ENCODE data around the gene NOLC1.
A peak's percentile ranks its signal among the peaks of the same experiment; 100 is the strongest.

The NOLC1 gene

GRCh38 chr10:102118867-102119266, 33.3 kb upstream of the NOLC1 start:
- Mint-ChIP-seq H3K4me1 (peaks cover 62% of the 10 kb centered on the region), H3K27ac (peak overlapping the region; percentile 94), H3K9me3 (no peaks in the 10 kb centered on the region), H3K36me3 (peaks cover 25% of the 10 kb centered on the region), H3K4me3 (peak overlapping the region; percentile 81)
- DNase-seq (ENCODE audit: low spot score in 2 of 2) (no peak), ATAC-seq (no peak)

GRCh38 chr10:102119417-102120141, 32.6 kb upstream of the NOLC1 start:
- H3K36me3 Mint-ChIP-seq, result peaks cover 22% of the 10 kb centered on the region
- peaks cover 62% of the 10 kb centered on the region for H3K4me1 Mint-ChIP-seq
- H3K9me3 Mint-ChIP-seq, result no peaks in the 10 kb centered on the region
- peak in 1 of 2 donors; percentile 83 for DNase-seq (ENCODE audit: low spot score in 2 of 2)
- H3K27ac Mint-ChIP-seq, result peak overlapping the region; percentile 94
- H3K4me3 Mint-ChIP-seq, result peak overlapping the region; percentile 81
- ATAC-seq, result peak; percentile 25

- Mint-ChIP-seq H3K4me3 (peak within 1 kb of the TSS; percentile 81), H3K36me3 (peaks cover 22% of the 10 kb centered on the region), H3K4me1 (peaks cover 55% of the 10 kb centered on the region), H3K27ac (peak within 1 kb of the TSS; percentile 94), H3K9me3 (no peaks in the 10 kb centered on the region)
- peak; percentile 69 for ATAC-seq
- peak; percentile 59 to 85 for DNase-seq (ENCODE audit: low spot score in 2 of 2)
Measured at GRCh38 chr10:102120142-102120990, 31.8 kb upstream of the NOLC1 start, which contains the start of gene LDB1. TSS of gene LDB1 (minus strand) at chr10:102120368. CDS start at chr10:102120110, 258 bp downstream.

- H3K4me1 Mint-ChIP-seq, result peaks cover 47% of the 10 kb centered on the region
- H3K4me3 Mint-ChIP-seq, result peak overlapping the region; percentile 81
- ATAC-seq, result no peak
- peaks cover 22% of the 10 kb centered on the region for H3K36me3 Mint-ChIP-seq
- DNase-seq (ENCODE audit: low spot score in 2 of 2), result peak in 1 of 2 donors; percentile 61
- no peaks in the 10 kb centered on the region for H3K9me3 Mint-ChIP-seq
- peak overlapping the region; percentile 94 for H3K27ac Mint-ChIP-seq
Measured at GRCh38 chr10:102120991-102121738, 31.0 kb upstream of the NOLC1 start.

- peak overlapping the region; percentile 94 for H3K27ac Mint-ChIP-seq
- no peaks in the 10 kb centered on the region for H3K9me3 Mint-ChIP-seq
- peaks cover 22% of the 10 kb centered on the region for H3K36me3 Mint-ChIP-seq
- ATAC-seq, result no peak
- H3K4me3 Mint-ChIP-seq, result peak overlapping the region; percentile 81
- no peak for DNase-seq (ENCODE audit: low spot score in 2 of 2)
- H3K4me1 Mint-ChIP-seq, result peaks cover 40% of the 10 kb centered on the region
Measured at GRCh38 chr10:102121739-102122372, 30.3 kb upstream of the NOLC1 start.

- Mint-ChIP-seq H3K27ac (no peak overlapping the region), H3K4me3 (no peak overlapping the region), H3K4me1 (peaks cover 34% of the 10 kb centered on the region), H3K9me3 (no peaks in the 10 kb centered on the region), H3K36me3 (peaks cover 19% of the 10 kb centered on the region)
- no peak for ATAC-seq
- DNase-seq (ENCODE audit: low spot score in 2 of 2), result no peak
Measured at GRCh38 chr10:102122450-102122849, 29.7 kb upstream of the NOLC1 start.

- no peak for ATAC-seq
- Mint-ChIP-seq H3K4me3 (no peak overlapping the region), H3K4me1 (peaks cover 26% of the 10 kb centered on the region), H3K27ac (no peak overlapping the region), H3K9me3 (no peaks in the 10 kb centered on the region), H3K36me3 (peaks cover 11% of the 10 kb centered on the region)
- no peak for DNase-seq (ENCODE audit: low spot score in 2 of 2)
Measured at GRCh38 chr10:102123223-102123622, 29.0 kb upstream of the NOLC1 start.

- H3K27ac Mint-ChIP-seq, result peak overlapping the region; percentile 99
- ATAC-seq (no peak), DNase-seq (ENCODE audit: low spot score in 2 of 2) (no peak)
- peak overlapping the region; percentile 95 for H3K4me3 Mint-ChIP-seq
- H3K36me3 Mint-ChIP-seq, result peaks cover 40% of the 10 kb centered on the region
- H3K4me1 Mint-ChIP-seq, result peaks cover 38% of the 10 kb centered on the region
- H3K9me3 Mint-ChIP-seq, result no peaks in the 10 kb centered on the region
Measured at GRCh38 chr10:102131286-102132170, 20.7 kb upstream of the NOLC1 start.

- Mint-ChIP-seq H3K27ac (peak overlapping the region; percentile 99), H3K4me1 (peaks cover 38% of the 10 kb centered on the region), H3K36me3 (peaks cover 47% of the 10 kb centered on the region), H3K9me3 (no peaks in the 10 kb centered on the region), H3K4me3 (peak overlapping the region; percentile 95)
- no peak for DNase-seq (ENCODE audit: low spot score in 2 of 2)
- no peak for ATAC-seq
Measured at GRCh38 chr10:102132193-102132562, 20.0 kb upstream of the NOLC1 start.

GRCh38 chr10:102132563-102133372, 19.4 kb upstream of the NOLC1 start, which contains the start of gene PPRC1:
TSS of gene PPRC1 (plus strand) at chr10:102133040. CDS start at chr10:102133069, 29 bp downstream.
- ATAC-seq (peak; percentile 96), DNase-seq (ENCODE audit: low spot score in 2 of 2) (peak; percentile 89 to 97)
- no peaks in the 10 kb centered on the region for H3K9me3 Mint-ChIP-seq
- H3K4me1 Mint-ChIP-seq, result peaks cover 43% of the 10 kb centered on the region
- peak within 1 kb of the TSS; percentile 95 for H3K4me3 Mint-ChIP-seq
- H3K27ac Mint-ChIP-seq, result peak within 1 kb of the TSS; percentile 99
- peaks cover 53% of the 10 kb centered on the region for H3K36me3 Mint-ChIP-seq

- ATAC-seq (peak; percentile 62), DNase-seq (ENCODE audit: low spot score in 2 of 2) (peak; percentile 45 to 81)
- H3K36me3 Mint-ChIP-seq, result peaks cover 61% of the 10 kb centered on the region
- peaks cover 43% of the 10 kb centered on the region for H3K4me1 Mint-ChIP-seq
- H3K4me3 Mint-ChIP-seq, result peak overlapping the region; percentile 95
- no peaks in the 10 kb centered on the region for H3K9me3 Mint-ChIP-seq
- H3K27ac Mint-ChIP-seq, result peak overlapping the region; percentile 99
Measured at GRCh38 chr10:102133373-102134195, 18.6 kb upstream of the NOLC1 start.

GRCh38 chr10:102134416-102134815, 17.8 kb upstream of the NOLC1 start:
- no peaks in the 10 kb centered on the region for H3K9me3 Mint-ChIP-seq
- no peak for DNase-seq (ENCODE audit: low spot score in 2 of 2)
- H3K36me3 Mint-ChIP-seq, result peaks cover 69% of the 10 kb centered on the region
- peak overlapping the region; percentile 99 for H3K27ac Mint-ChIP-seq
- no peak for ATAC-seq
- peaks cover 49% of the 10 kb centered on the region for H3K4me1 Mint-ChIP-seq
- peak overlapping the region; percentile 95 for H3K4me3 Mint-ChIP-seq

Data from stimulated activated effector memory CD8-positive, alpha-beta T cell treated with anti-CD3 and anti-CD28 coated beads, Interleukin-12 subunit alpha, Interleukin-12 subunit beta, amount 100 ng/mL, for 72 hours (primary cell).